Prostate gland (tissue), 2 donors: Measurements from ENCODE around the gene CST7.

ENCODE experiments used
- CTCF ChIP-seq, 4 experiments: fragments of 200-600 bp in 2 of 4; fragments of 450-650 bp in 2 of 4; sonication (generic) in 2 of 4; IDR thresholded peaks; 1 replicate in 3 of 4; 2 replicates in 1 of 4; pipeline ENCODE4 v1.5.1; 2016 to 2019; ENCODE audit warnings: antibody characterized with exemption in 4 of 4, mild to moderate bottlenecking in 2 of 4, moderate library complexity in 2 of 4
- POLR2AphosphoS5 ChIP-seq: sonication (generic); formaldehyde crosslinking; IDR thresholded peaks from one replicate; pipeline ENCODE4 v1.6.1; 2017; ENCODE audit warnings: antibody characterized with exemption

DNA sequence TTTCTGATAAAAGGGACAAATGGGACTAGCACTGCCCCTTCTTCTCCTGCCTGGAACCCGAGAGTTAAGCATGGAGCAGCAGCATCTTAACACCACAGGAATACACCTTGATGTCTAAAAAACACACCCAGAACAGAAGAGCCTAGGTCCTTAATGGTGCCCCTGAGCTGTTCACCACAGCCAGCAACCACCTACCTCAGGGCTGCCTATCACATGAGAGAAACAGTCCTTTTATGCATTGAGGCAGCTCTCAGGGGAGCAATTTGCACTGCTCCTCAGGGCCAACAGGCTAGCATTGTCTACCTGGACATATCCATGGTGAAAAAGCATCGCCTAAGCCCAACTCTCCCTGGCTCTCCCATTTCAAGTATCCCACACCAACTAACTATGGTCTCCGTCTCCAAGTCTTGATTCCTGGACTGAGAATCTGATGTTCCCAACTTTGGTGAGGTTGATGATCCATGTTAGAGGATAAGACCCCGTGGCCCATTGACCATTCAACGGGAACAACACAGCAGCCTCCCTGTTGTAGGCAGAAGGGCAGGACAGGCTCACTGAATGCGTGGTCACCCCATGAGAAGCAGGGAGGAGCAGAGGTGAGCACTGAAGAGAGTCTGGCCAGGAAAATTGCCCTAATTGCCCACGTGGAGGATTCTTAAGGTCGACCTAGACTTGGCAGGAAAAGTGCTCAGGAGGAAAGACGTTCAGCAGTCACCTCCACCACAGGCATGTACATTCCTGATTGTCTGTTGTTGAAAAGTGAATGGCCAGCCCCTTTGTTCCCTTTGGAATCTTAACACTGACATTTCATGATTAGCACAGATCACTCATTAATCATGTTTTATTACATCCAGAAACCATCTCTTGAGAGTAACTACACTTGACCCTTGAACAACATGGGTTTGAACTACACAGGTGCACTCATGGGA lies 47.6 kb downstream of the CST7 start:
- TF ChIP-seq CTCF (IDR thresholded peaks at IDR 0.05) (no peak), POLR2AphosphoS5 (no peak)
